Activated naive CD8-positive, alpha-beta T cell treated with anti-CD3 and anti-CD28 coated beads, Interleukin-2, amount 50 U/mL, for 24 hours (primary cell): ENCODE results near the gene ZNF280D.

Experiments
- ATAC-seq: fragments of 150-1000 bp; cut with Tn5 transposase; one replicate; pipeline ENCODE4 v1.10.0; 2021
- DNase-seq: peaks from one replicate; pipeline ENCODE4 v3.0.0; 2021
- H3K27ac Mint-ChIP-seq: one replicate; pipeline ENCODE4 v1.8.0; 2021; ENCODE audit warnings: mild to moderate bottlenecking, mixed read lengths
- H3K27me3 Mint-ChIP-seq: one replicate; pipeline ENCODE4 v1.8.0; 2021; ENCODE audit warnings: mixed read lengths
- H3K36me3 Mint-ChIP-seq: one replicate; pipeline ENCODE4 v1.8.0; 2021; ENCODE audit warnings: low read depth, mixed read lengths
- H3K4me1 Mint-ChIP-seq: one replicate; pipeline ENCODE4 v1.8.0; 2021; ENCODE audit warnings: mixed read lengths
- H3K4me3 Mint-ChIP-seq: one replicate; pipeline ENCODE4 v1.8.0; 2021; ENCODE audit warnings: mild to moderate bottlenecking, moderate library complexity, mixed read lengths
- H3K9me3 Mint-ChIP-seq: one replicate; pipeline ENCODE4 v1.8.0; 2021; ENCODE audit warnings: mixed read lengths

ZNF280D gene

GRCh38 chr15:56736881-56737707 lies 3.8 kb upstream of the ZNF280D start:
- no peak overlapping the region for H3K4me3 Mint-ChIP-seq
- DNase-seq = no peak
- H3K27ac Mint-ChIP-seq = no peak overlapping the region
- peaks cover 7% of the 10 kb centered on the region for H3K4me1 Mint-ChIP-seq
- no peaks in the 10 kb centered on the region for H3K9me3 Mint-ChIP-seq
- no peak for ATAC-seq
- H3K36me3 Mint-ChIP-seq = peaks cover 1% of the 10 kb centered on the region
- H3K27me3 Mint-ChIP-seq = no peaks in the 10 kb centered on the region

GRCh38 chr15:56736308-56736707 lies 3.0 kb upstream of the ZNF280D start:
- no peaks in the 10 kb centered on the region for H3K9me3 Mint-ChIP-seq
- H3K36me3 Mint-ChIP-seq = peaks cover 1% of the 10 kb centered on the region
- no peak overlapping the region for H3K27ac Mint-ChIP-seq
- H3K27me3 Mint-ChIP-seq = no peaks in the 10 kb centered on the region
- H3K4me3 Mint-ChIP-seq = no peak overlapping the region
- H3K4me1 Mint-ChIP-seq = peaks cover 15% of the 10 kb centered on the region
- DNase-seq (no peak), ATAC-seq (no peak)

GRCh38 chr15:56735589-56735988 lies 2.3 kb upstream of the ZNF280D start:
- no peak overlapping the region for H3K27ac Mint-ChIP-seq
- no peak for ATAC-seq
- H3K9me3 Mint-ChIP-seq = no peaks in the 10 kb centered on the region
- peaks cover 1% of the 10 kb centered on the region for H3K36me3 Mint-ChIP-seq
- H3K27me3 Mint-ChIP-seq = no peaks in the 10 kb centered on the region
- H3K4me1 Mint-ChIP-seq = peaks cover 22% of the 10 kb centered on the region
- DNase-seq = no peak
- no peak overlapping the region for H3K4me3 Mint-ChIP-seq

GRCh38 chr15:56734013-56734635 lies 815 bp upstream of the ZNF280D start:
- no peaks in the 10 kb centered on the region for H3K9me3 Mint-ChIP-seq
- no peak for ATAC-seq
- H3K4me3 Mint-ChIP-seq = peak overlapping the region; percentile 40
- peaks cover 7% of the 10 kb centered on the region for H3K36me3 Mint-ChIP-seq
- peaks cover 29% of the 10 kb centered on the region for H3K4me1 Mint-ChIP-seq
- H3K27ac Mint-ChIP-seq = no peak overlapping the region
- H3K27me3 Mint-ChIP-seq = no peaks in the 10 kb centered on the region
- no peak for DNase-seq

- ATAC-seq = no peak
- Mint-ChIP-seq H3K9me3 (no peaks in the 10 kb centered on the region), H3K27me3 (no peaks in the 10 kb centered on the region), H3K4me3 (peak overlapping the region; percentile 89), H3K4me1 (peaks cover 36% of the 10 kb centered on the region), H3K36me3 (peaks cover 15% of the 10 kb centered on the region), H3K27ac (peak overlapping the region; percentile 97)
- DNase-seq = no peak
Observed at GRCh38 chr15:56732886-56733135, 498 bp downstream of the ZNF280D start.

- Mint-ChIP-seq H3K36me3 (peaks cover 20% of the 10 kb centered on the region), H3K9me3 (no peaks in the 10 kb centered on the region), H3K27ac (peak overlapping the region; percentile 97), H3K4me3 (peak overlapping the region; percentile 89), H3K27me3 (no peaks in the 10 kb centered on the region), H3K4me1 (peaks cover 39% of the 10 kb centered on the region)
- no peak for DNase-seq
- no peak for ATAC-seq
Observed at GRCh38 chr15:56732135-56732885, 999 bp downstream of the ZNF280D start.

- ATAC-seq (no peak), DNase-seq (no peak)
- Mint-ChIP-seq H3K27ac (no peak overlapping the region), H3K27me3 (no peaks in the 10 kb centered on the region), H3K4me3 (peak overlapping the region; percentile 89), H3K4me1 (peaks cover 42% of the 10 kb centered on the region), H3K36me3 (peaks cover 25% of the 10 kb centered on the region), H3K9me3 (no peaks in the 10 kb centered on the region)
Observed at GRCh38 chr15:56731548-56731947, 1.8 kb downstream of the ZNF280D start.

GRCh38 chr15:56729561-56729960 lies 3.7 kb downstream of the ZNF280D start:
- ATAC-seq = no peak
- Mint-ChIP-seq H3K4me3 (no peak overlapping the region), H3K27me3 (no peaks in the 10 kb centered on the region), H3K27ac (no peak overlapping the region), H3K9me3 (no peaks in the 10 kb centered on the region), H3K4me1 (peaks cover 56% of the 10 kb centered on the region), H3K36me3 (peaks cover 25% of the 10 kb centered on the region)
- DNase-seq = no peak

GRCh38 chr15:56725386-56725785 lies 7.9 kb downstream of the ZNF280D start:
- no peaks in the 10 kb centered on the region for H3K27me3 Mint-ChIP-seq
- peaks cover 55% of the 10 kb centered on the region for H3K4me1 Mint-ChIP-seq
- no peak overlapping the region for H3K4me3 Mint-ChIP-seq
- DNase-seq (no peak), ATAC-seq (no peak)
- H3K27ac Mint-ChIP-seq = no peak overlapping the region
- no peaks in the 10 kb centered on the region for H3K9me3 Mint-ChIP-seq
- peaks cover 40% of the 10 kb centered on the region for H3K36me3 Mint-ChIP-seq

GRCh38 chr15:56724232-56724631 lies 9.1 kb downstream of the ZNF280D start:
- DNase-seq = no peak
- no peak for ATAC-seq
- peaks cover 57% of the 10 kb centered on the region for H3K4me1 Mint-ChIP-seq
- H3K27ac Mint-ChIP-seq = no peak overlapping the region
- H3K36me3 Mint-ChIP-seq = peaks cover 36% of the 10 kb centered on the region
- H3K9me3 Mint-ChIP-seq = no peaks in the 10 kb centered on the region
- H3K4me3 Mint-ChIP-seq = no peak overlapping the region
- no peaks in the 10 kb centered on the region for H3K27me3 Mint-ChIP-seq

- no peaks in the 10 kb centered on the region for H3K27me3 Mint-ChIP-seq
- H3K4me3 Mint-ChIP-seq = no peak overlapping the region
Observed at GRCh38 chr15:56723787-56724186, 9.5 kb downstream of the ZNF280D start.

GRCh38 chr15:56719774-56720555 lies 13.3 kb downstream of the ZNF280D start:
- Mint-ChIP-seq H3K27me3 (no peaks in the 10 kb centered on the region), H3K36me3 (peaks cover 16% of the 10 kb centered on the region), H3K4me1 (peaks cover 62% of the 10 kb centered on the region), H3K9me3 (no peaks in the 10 kb centered on the region), H3K4me3 (no peak overlapping the region), H3K27ac (no peak overlapping the region)
- DNase-seq (no peak), ATAC-seq (no peak)

More at GRCh38 chr15:56723787-56724186, 9.5 kb downstream of the ZNF280D start:
- DNase-seq (no peak), ATAC-seq (no peak)
- Mint-ChIP-seq H3K27ac (no peak overlapping the region), H3K9me3 (no peaks in the 10 kb centered on the region), H3K4me1 (peaks cover 58% of the 10 kb centered on the region), H3K36me3 (peaks cover 32% of the 10 kb centered on the region)

GRCh38 chr15:56719021-56719612 lies 14.2 kb downstream of the ZNF280D start:
- DNase-seq = no peak
- no peak for ATAC-seq
- peaks cover 54% of the 10 kb centered on the region for H3K4me1 Mint-ChIP-seq
- H3K36me3 Mint-ChIP-seq = peaks cover 16% of the 10 kb centered on the region
- no peaks in the 10 kb centered on the region for H3K9me3 Mint-ChIP-seq
- H3K4me3 Mint-ChIP-seq = no peak overlapping the region
- H3K27ac Mint-ChIP-seq = no peak overlapping the region
- no peaks in the 10 kb centered on the region for H3K27me3 Mint-ChIP-seq

GRCh38 chr15:56718560-56718959 lies 14.7 kb downstream of the ZNF280D start:
- ATAC-seq = no peak
- H3K4me3 Mint-ChIP-seq = no peak overlapping the region
- H3K36me3 Mint-ChIP-seq = peaks cover 12% of the 10 kb centered on the region

More at GRCh38 chr15:56718560-56718959, 14.7 kb downstream of the ZNF280D start:
- Mint-ChIP-seq H3K4me1 (peaks cover 48% of the 10 kb centered on the region), H3K27me3 (no peaks in the 10 kb centered on the region), H3K27ac (no peak overlapping the region), H3K9me3 (no peaks in the 10 kb centered on the region)
- no peak for DNase-seq
